ENCODE data around the gene CLN6. TPM values are rescaled to one million over a fixed set of nuclear protein-coding genes. Genes with fewer than 3 reads are reported as not detected.
"Not testable (repeated sequence)": the region's sequence is repeated elsewhere in the genome, so short reads cannot be mapped to it uniquely, and the experiment has no call there.

The CLN6 gene
- total RNA-seq, 1 donor from 2014 or later, result 73.3 TPM

DNA sequence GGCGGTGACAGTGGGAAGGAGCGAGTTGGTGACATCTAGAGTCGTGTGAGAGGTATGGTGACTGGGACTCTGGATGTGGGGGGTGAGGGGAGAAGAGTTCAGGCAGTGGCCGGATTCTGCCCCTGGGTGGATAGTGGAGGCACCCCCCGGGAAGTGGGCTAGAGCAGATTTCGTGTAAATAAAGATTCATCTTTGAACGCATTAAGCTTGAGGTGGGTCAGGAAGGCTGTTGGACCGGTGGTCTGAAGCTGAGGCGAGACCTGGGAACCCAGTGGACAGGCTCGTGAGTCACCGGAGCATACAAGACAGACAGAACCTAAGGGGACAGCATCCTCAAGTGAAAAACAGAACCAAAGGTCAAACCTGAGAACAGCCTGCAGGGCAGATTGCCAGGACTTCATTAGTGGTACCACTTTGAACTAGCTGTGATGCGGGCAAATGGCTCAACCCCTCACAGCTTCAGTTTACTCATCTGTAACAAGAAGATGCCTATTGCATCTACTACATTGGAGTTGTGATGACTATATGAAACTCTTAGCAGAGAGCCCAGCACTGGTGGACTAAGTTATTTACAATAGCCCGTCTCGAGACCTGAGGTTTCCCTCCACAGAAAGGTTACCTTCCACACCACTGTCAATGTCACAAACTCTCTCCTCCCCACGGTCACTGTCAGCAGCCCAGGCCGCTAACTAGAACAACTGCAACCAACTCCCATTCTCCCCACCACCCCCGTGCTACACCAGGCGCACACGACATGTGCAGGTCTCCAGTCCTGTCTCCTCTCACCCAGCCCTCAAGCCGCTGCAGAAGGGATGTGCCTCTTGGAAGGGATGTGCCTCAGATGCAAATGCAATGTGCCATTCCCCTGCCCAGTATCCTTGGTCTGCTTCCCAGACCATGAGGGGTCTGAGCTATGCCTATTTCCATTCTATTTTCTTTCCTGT, 901 bp upstream of the CLN6 start:
- Mint-ChIP-seq H3K36me3 (ENCODE audit: low read depth) (no peaks in the 10 kb centered on the region), H3K27me3 (ENCODE audit: low read depth) (no peaks in the 10 kb centered on the region), H3K4me3 (peak overlapping the region; percentile 94), H3K27ac (ENCODE audit: unreplicated experiment) (peak overlapping the region; percentile 62), H3K4me1 (peaks cover 42% of the 10 kb centered on the region), H3K9me3 (no peaks in the 10 kb centered on the region)
- TF ChIP-seq, protein P1, sequence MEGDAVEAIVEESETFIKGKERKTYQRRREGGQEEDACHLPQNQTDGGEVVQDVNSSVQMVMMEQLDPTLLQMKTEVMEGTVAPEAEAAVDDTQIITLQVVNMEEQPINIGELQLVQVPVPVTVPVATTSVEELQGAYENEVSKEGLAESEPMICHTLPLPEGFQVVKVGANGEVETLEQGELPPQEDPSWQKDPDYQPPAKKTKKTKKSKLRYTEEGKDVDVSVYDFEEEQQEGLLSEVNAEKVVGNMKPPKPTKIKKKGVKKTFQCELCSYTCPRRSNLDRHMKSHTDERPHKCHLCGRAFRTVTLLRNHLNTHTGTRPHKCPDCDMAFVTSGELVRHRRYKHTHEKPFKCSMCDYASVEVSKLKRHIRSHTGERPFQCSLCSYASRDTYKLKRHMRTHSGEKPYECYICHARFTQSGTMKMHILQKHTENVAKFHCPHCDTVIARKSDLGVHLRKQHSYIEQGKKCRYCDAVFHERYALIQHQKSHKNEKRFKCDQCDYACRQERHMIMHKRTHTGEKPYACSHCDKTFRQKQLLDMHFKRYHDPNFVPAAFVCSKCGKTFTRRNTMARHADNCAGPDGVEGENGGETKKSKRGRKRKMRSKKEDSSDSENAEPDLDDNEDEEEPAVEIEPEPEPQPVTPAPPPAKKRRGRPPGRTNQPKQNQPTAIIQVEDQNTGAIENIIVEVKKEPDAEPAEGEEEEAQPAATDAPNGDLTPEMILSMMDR (conservative IDR thresholded peaks at IDR 0.05), result no peak
- DNase-seq (ENCODE audit: low read depth, low spot score), result no peak

DNA sequence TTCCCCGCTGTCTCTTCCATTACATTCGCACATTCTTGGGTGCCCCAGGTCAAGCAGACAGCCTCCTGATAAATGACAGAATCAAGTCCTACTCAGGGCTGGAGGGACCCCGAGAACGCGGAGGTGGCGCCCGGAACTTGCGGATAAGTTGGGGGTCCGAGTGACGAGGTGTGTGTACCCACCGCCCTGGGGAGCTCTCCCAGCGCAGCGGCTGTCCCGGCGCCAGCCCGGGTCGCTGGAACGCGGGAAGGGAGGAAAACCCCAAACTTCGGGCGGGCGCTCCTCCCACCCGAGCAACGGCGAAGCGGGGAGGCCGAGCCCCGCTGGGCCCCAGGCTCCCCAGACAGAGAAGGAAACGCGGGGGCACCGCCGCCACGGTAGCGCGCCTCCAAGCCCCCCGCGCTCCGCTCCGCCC, 550 bp downstream of the CLN6 start:
- Mint-ChIP-seq H3K36me3 (ENCODE audit: low read depth) (peaks cover 6% of the 10 kb centered on the region), H3K4me3 (peak overlapping the region; percentile 92), H3K27me3 (ENCODE audit: low read depth) (no peaks in the 10 kb centered on the region), H3K9me3 (no peaks in the 10 kb centered on the region), H3K4me1 (peaks cover 50% of the 10 kb centered on the region), H3K27ac (ENCODE audit: unreplicated experiment) (peak overlapping the region; percentile 93)
- DNase-seq (ENCODE audit: low read depth, low spot score), result no peak
- TF ChIP-seq, protein P1 (conservative IDR thresholded peaks at IDR 0.05), result no peak

DNA sequence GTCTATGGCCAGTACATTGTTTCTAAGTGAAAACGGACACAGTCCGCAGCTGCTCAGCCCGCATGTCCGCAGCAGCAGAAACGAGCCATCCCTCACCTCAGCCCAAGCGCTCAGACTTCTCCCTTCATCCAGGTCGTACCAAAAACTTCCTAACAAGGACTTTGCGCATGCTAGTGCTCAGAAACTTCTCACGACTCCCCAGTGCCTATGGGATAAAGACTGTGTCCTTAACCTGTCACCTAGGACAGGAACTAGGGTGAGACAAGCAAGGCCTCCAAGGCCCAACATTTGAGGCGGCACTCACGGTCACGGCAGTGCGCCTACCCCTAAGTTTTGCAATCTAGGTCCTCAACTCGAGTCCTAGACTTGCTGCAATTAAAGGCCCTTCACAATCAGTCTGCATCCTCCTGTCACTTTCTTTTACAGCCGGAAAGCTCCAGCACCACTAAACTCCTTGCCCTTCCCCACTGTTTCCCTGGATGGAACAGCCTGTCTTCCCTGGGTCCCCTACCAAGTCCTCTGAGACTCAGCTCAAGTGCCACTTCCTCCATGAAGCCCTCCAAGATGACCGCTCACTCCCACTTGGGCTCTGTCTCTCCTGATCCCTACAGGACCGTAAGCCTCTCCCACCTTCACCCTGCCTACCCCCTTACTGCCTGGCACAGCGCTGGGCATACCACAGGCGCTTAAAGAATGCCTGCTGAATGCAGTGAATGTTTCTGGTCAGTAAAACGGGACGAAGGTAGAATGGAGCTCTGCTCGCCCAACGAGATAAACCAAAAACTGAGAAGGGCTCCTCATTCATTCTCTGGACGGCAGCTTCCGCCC, 1.2 kb downstream of the CLN6 start:
- peak overlapping the region; percentile 93 for H3K27ac Mint-ChIP-seq (ENCODE audit: unreplicated experiment)

DNA sequence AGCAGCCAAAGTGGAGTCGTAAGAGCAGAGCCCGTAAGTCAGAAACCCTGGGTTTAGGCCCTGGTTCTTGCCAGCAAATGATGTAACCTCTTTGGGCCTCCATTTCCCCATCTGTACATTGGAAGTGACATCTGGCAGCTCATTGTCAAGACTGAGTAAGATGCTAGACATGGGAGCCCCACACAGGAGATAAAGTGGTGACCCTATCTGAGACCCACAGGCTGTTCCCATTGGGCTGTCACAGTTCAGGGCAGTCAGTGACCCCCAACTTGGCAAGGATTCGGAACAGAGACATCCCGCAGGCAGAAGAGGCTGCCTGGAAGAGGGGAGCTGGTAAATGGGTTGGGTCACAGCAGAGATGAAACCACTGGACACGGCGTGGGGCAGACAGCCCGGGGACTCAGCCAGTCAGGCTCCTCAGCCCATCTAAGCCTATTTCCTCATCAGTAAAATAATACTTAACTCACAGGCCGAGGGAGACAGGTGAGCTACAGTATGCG, 1.8 kb downstream of the CLN6 start:
- no peaks in the 10 kb centered on the region for H3K9me3 Mint-ChIP-seq
- H3K4me1 Mint-ChIP-seq, result peaks cover 56% of the 10 kb centered on the region
- DNase-seq (ENCODE audit: low read depth, low spot score), result no peak
- H3K27ac Mint-ChIP-seq (ENCODE audit: unreplicated experiment), result no peak overlapping the region
- H3K27me3 Mint-ChIP-seq (ENCODE audit: low read depth), result no peaks in the 10 kb centered on the region
- H3K4me3 Mint-ChIP-seq, result peak overlapping the region; percentile 92
- H3K36me3 Mint-ChIP-seq (ENCODE audit: low read depth), result peaks cover 11% of the 10 kb centered on the region
- TF ChIP-seq, protein P1 (conservative IDR thresholded peaks at IDR 0.05), result no peak

More for the DNA sequence above, 1.2 kb downstream of the CLN6 start:
- H3K27me3 Mint-ChIP-seq (ENCODE audit: low read depth), result no peaks in the 10 kb centered on the region
- H3K4me3 Mint-ChIP-seq, result peak overlapping the region; percentile 92
- peaks cover 6% of the 10 kb centered on the region for H3K36me3 Mint-ChIP-seq (ENCODE audit: low read depth)
- DNase-seq (ENCODE audit: low read depth, low spot score), result no peak
- TF ChIP-seq, protein P1 (conservative IDR thresholded peaks at IDR 0.05), result no peak
- H3K4me1 Mint-ChIP-seq, result peaks cover 50% of the 10 kb centered on the region
- H3K9me3 Mint-ChIP-seq, result no peaks in the 10 kb centered on the region

DNA sequence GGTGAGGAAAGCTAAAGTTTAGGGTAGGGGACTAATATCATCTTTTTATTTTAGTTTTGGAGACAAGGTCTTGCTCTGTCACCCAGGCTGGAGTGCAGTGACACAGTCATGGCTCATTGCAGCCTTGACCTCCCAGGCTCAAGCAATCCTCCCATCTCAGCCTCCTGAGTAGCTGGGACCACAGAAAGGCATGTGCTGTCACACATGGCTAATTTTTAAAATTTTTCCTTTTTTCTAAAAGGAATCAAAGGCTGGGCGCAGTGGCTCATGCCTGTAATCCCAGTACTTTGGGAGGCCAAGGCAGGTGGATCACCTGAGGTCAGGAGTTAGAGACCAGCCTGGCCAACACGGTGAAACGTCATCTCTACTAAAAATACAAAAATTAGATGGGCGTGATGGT, 4.1 kb downstream of the CLN6 start:
- not testable (repeated sequence) for H3K27ac Mint-ChIP-seq (ENCODE audit: unreplicated experiment); H3K27me3 Mint-ChIP-seq (ENCODE audit: low read depth); H3K9me3 Mint-ChIP-seq; DNase-seq (ENCODE audit: low read depth, low spot score)
- Mint-ChIP-seq H3K4me1 (peaks cover 43% of the 10 kb centered on the region), H3K4me3 (peak overlapping the region; percentile 53), H3K36me3 (ENCODE audit: low read depth) (peaks cover 12% of the 10 kb centered on the region)
